GM12878 (cell line): Measurements from ENCODE around the gene POLD1.
A peak's percentile ranks its signal among the peaks of the same experiment; 100 is the strongest.

Experiments used
- BACH1 ChIP-seq: fragments of 450-650 bp; IDR thresholded peaks from 2 replicates; pipeline ENCODE4 v1.6.1; 2017; ENCODE audit warnings: mild to moderate bottlenecking, borderline replicate concordance
- BRCA1 ChIP-seq: IDR thresholded peaks from 2 replicates; pipeline ENCODE4 v1.6.1; 2011; ENCODE audit warnings: low read depth, low read length, improper control_type of control experiment
- MEF2B ChIP-seq: fragments of 450-650 bp; IDR thresholded peaks from 2 replicates; pipeline ENCODE4 v1.6.1; 2018; ENCODE audit warnings: mild to moderate bottlenecking, moderate library complexity; ENCODE audit not compliant: partially characterized antibody, poor library complexity, severe bottlenecking
- NFIC ChIP-seq: IDR thresholded peaks from 2 replicates; pipeline ENCODE4 v1.6.1; 2012; ENCODE audit warnings: low read depth, mild to moderate bottlenecking, inconsistent platforms, low read length, moderate library complexity
- NR2F1 ChIP-seq: fragments of 450-650 bp; conservative IDR thresholded peaks from 2 replicates; pipeline ENCODE4 v1.6.1; 2017; ENCODE audit warnings: mild to moderate bottlenecking
- PML ChIP-seq: IDR thresholded peaks from 2 replicates; pipeline ENCODE4 v1.6.1; 2012; ENCODE audit warnings: low read length, inconsistent platforms
- POLR2AphosphoS2 ChIP-seq: IDR thresholded peaks from 2 replicates; pipeline ENCODE4 v1.6.1; 2011; ENCODE audit warnings: low read depth, mild to moderate bottlenecking, low read length, improper control_type of control experiment, moderate library complexity
- POLR2AphosphoS5 ChIP-seq: IDR thresholded peaks from 2 replicates; pipeline ENCODE4 v1.6.1; 2011; ENCODE audit warnings: mild to moderate bottlenecking, low read length, inconsistent platforms
- STAT3 ChIP-seq: IDR thresholded peaks from 2 replicates; pipeline ENCODE4 v1.6.1; 2011; ENCODE audit warnings: low read depth, low read length, improper control_type of control experiment
- TF ChIP-seq, protein P1 (sequence below): IDR thresholded peaks from 2 replicates; pipeline ENCODE4 v1.6.1; 2012; ENCODE audit warnings: low read depth, low read length, improper control_type of control experiment
- TF ChIP-seq, protein P2 (sequence below), 3 experiments: IDR thresholded peaks in 2 of 3; conservative IDR thresholded peaks in 1 of 3; 2 replicates each; pipeline ENCODE4 v1.5.1; 2011; ENCODE audit warnings: low read depth in 3 of 3, low read length in 3 of 3, mild to moderate bottlenecking in 3 of 3, control low read depth in 2 of 3, moderate library complexity in 2 of 3, inconsistent platforms in 1 of 3, mixed read lengths in 1 of 3; ENCODE audit not compliant: control insufficient read depth in 2 of 3, insufficient read depth in 1 of 3; ENCODE audit errors: extremely low read depth in 1 of 3
- TF ChIP-seq, protein P3 (sequence below): fragments of 450-650 bp; IDR thresholded peaks from 2 replicates; pipeline ENCODE4 v1.6.1; 2017; ENCODE audit warnings: mild to moderate bottlenecking, moderate library complexity

DNA sequence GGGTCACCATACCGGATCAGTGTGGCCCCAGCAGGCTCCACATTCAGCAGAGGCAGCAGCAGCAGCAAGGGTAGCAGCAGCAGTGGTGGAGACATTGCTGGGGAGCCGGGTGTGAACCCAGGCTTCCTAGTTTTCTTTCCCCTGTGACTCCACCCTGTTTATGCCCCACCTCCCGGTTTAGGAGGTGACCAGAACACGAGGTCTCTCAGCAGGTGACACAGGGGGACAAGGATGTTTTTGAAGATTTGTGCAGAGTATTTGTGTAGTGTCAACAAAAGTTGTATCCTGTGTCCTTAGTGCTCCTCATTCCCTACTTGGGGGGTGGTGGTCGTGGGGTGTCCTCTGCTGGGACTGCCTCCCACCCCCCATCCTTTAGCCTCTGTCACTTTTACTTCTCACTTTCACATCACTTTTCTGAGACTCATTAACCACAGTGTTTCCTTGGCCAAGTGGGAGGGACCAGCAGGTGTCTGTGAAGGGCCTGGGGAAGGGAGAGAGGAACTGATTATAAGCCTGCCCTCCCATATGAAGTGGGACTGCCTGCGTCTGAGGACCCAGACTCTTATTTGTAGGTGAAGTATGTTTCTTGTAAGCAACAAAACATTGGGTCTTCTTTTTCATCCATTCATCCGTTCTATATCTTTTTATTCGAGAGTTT, 39.4 kb upstream of the POLD1 start:
- TF ChIP-seq, protein P1, sequence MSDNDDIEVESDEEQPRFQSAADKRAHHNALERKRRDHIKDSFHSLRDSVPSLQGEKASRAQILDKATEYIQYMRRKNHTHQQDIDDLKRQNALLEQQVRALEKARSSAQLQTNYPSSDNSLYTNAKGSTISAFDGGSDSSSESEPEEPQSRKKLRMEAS: no peak
- TF ChIP-seq POLR2AphosphoS2 (0 out of 2 replicates have a peak, but pooled peaks have one; percentile 71), STAT3 (no peak), NR2F1 (peak; percentile 36), PML (peak; percentile 85), BACH1 (peak; percentile 66; the same call in 1 of the 2 replicates), NFIC (peak; percentile 81; the same call in 1 of the 2 replicates), MEF2B (peak; percentile 82), POLR2AphosphoS5 (peak; percentile 97), BRCA1 (no peak)
- TF ChIP-seq, protein P2, sequence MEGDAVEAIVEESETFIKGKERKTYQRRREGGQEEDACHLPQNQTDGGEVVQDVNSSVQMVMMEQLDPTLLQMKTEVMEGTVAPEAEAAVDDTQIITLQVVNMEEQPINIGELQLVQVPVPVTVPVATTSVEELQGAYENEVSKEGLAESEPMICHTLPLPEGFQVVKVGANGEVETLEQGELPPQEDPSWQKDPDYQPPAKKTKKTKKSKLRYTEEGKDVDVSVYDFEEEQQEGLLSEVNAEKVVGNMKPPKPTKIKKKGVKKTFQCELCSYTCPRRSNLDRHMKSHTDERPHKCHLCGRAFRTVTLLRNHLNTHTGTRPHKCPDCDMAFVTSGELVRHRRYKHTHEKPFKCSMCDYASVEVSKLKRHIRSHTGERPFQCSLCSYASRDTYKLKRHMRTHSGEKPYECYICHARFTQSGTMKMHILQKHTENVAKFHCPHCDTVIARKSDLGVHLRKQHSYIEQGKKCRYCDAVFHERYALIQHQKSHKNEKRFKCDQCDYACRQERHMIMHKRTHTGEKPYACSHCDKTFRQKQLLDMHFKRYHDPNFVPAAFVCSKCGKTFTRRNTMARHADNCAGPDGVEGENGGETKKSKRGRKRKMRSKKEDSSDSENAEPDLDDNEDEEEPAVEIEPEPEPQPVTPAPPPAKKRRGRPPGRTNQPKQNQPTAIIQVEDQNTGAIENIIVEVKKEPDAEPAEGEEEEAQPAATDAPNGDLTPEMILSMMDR (IDR thresholded peaks at IDR 0.05 in 2 of 3, conservative IDR thresholded peaks at IDR 0.05 in 1 of 3; ENCODE audit: control insufficient read depth in 2 of 3, extremely low read depth in 1 of 3, insufficient read depth in 1 of 3, low read depth in 3 of 3, low read length in 3 of 3): no peak
- TF ChIP-seq, protein P3, sequence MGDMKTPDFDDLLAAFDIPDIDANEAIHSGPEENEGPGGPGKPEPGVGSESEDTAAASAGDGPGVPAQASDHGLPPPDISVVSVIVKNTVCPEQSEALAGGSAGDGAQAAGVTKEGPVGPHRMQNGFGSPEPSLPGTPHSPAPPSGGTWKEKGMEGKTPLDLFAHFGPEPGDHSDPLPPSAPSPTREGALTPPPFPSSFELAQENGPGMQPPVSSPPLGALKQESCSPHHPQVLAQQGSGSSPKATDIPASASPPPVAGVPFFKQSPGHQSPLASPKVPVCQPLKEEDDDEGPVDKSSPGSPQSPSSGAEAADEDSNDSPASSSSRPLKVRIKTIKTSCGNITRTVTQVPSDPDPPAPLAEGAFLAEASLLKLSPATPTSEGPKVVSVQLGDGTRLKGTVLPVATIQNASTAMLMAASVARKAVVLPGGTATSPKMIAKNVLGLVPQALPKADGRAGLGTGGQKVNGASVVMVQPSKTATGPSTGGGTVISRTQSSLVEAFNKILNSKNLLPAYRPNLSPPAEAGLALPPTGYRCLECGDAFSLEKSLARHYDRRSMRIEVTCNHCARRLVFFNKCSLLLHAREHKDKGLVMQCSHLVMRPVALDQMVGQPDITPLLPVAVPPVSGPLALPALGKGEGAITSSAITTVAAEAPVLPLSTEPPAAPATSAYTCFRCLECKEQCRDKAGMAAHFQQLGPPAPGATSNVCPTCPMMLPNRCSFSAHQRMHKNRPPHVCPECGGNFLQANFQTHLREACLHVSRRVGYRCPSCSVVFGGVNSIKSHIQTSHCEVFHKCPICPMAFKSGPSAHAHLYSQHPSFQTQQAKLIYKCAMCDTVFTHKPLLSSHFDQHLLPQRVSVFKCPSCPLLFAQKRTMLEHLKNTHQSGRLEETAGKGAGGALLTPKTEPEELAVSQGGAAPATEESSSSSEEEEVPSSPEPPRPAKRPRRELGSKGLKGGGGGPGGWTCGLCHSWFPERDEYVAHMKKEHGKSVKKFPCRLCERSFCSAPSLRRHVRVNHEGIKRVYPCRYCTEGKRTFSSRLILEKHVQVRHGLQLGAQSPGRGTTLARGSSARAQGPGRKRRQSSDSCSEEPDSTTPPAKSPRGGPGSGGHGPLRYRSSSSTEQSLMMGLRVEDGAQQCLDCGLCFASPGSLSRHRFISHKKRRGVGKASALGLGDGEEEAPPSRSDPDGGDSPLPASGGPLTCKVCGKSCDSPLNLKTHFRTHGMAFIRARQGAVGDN: no peak; the same call in none of the 2 replicates
